ENCODE results near the gene FABP1.

FABP1 gene

GRCh38 chr2:88123975-88124917 lies 3.6 kb downstream of the FABP1 start:
- H2AFZ ChIP-seq (ENCODE audit: low read length) = no peak overlapping the region
- no peak for DNase-seq
- no peaks in the 10 kb centered on the region for H4K20me1 ChIP-seq (ENCODE audit: insufficient read depth, low read length)
- H3K9me2 ChIP-seq (replicated peaks; ENCODE audit: insufficient read depth, low read length) = no peaks in the 10 kb centered on the region
- TF ChIP-seq CTCF (IDR thresholded peaks at IDR 0.05; ENCODE audit: low read length) = no peak
- TF ChIP-seq EZH2phosphoT487 (IDR thresholded peaks at IDR 0.05; ENCODE audit: low read length) = no peak
- TF ChIP-seq EZH2 (optimal IDR thresholded peaks at IDR 0.05; ENCODE audit: low read depth, low read length) = no peak
- H3K27me3 ChIP-seq (replicated peaks; ENCODE audit: insufficient read depth, low read length) = no peaks in the 10 kb centered on the region
- H3K9ac ChIP-seq (ENCODE audit: low read length) = no peak overlapping the region
- no peak overlapping the region for H3K4me3 ChIP-seq (ENCODE audit: low read length)
- no peak overlapping the region for H3K4me2 ChIP-seq (ENCODE audit: low read depth, low read length)
- H3F3A ChIP-seq (ENCODE audit: insufficient read depth, low read length) = no peaks in the 10 kb centered on the region
- no peaks in the 10 kb centered on the region for H3K9me3 ChIP-seq (replicated peaks; ENCODE audit: insufficient read depth, low read length)
- no peak overlapping the region for H3K27ac ChIP-seq (ENCODE audit: low read length)
- H3K4me1 ChIP-seq (ENCODE audit: low read length) = no peaks in the 10 kb centered on the region
- no peaks in the 10 kb centered on the region for H3K79me2 ChIP-seq (ENCODE audit: low read length)
- H3K36me3 ChIP-seq (replicated peaks; ENCODE audit: insufficient read depth, low read length) = no peaks in the 10 kb centered on the region

- no peak for DNase-seq
- TF ChIP-seq EZH2phosphoT487 (IDR thresholded peaks at IDR 0.05; ENCODE audit: low read length) = no peak
- H3K27ac ChIP-seq (ENCODE audit: low read length) = no peak overlapping the region
- no peaks in the 10 kb centered on the region for H3K9me2 ChIP-seq (replicated peaks; ENCODE audit: insufficient read depth, low read length)
- no peak overlapping the region for H3K9ac ChIP-seq (ENCODE audit: low read length)
- H3K4me1 ChIP-seq (ENCODE audit: low read length) = no peaks in the 10 kb centered on the region
- no peaks in the 10 kb centered on the region for H3K36me3 ChIP-seq (replicated peaks; ENCODE audit: insufficient read depth, low read length)
- no peaks in the 10 kb centered on the region for H3F3A ChIP-seq (ENCODE audit: insufficient read depth, low read length)
- H2AFZ ChIP-seq (ENCODE audit: low read length) = no peak overlapping the region
- no peaks in the 10 kb centered on the region for H3K9me3 ChIP-seq (replicated peaks; ENCODE audit: insufficient read depth, low read length)
- no peaks in the 10 kb centered on the region for H3K79me2 ChIP-seq (ENCODE audit: low read length)
- no peak overlapping the region for H3K4me3 ChIP-seq (ENCODE audit: low read length)
- H3K4me2 ChIP-seq (ENCODE audit: low read depth, low read length) = no peak overlapping the region
- no peaks in the 10 kb centered on the region for H3K27me3 ChIP-seq (replicated peaks; ENCODE audit: insufficient read depth, low read length)
- H4K20me1 ChIP-seq (ENCODE audit: insufficient read depth, low read length) = no peaks in the 10 kb centered on the region
Observed at GRCh38 chr2:88123164-88123974, 4.5 kb downstream of the FABP1 start.

GRCh38 chr2:88122141-88122884 lies 5.5 kb downstream of the FABP1 start:
- no peak for DNase-seq
- Histone ChIP-seq H2AFZ (ENCODE audit: low read length) (no peak overlapping the region), H3K4me3 (ENCODE audit: low read length) (no peak overlapping the region), H3K9me3 (replicated peaks; ENCODE audit: insufficient read depth, low read length) (no peaks in the 10 kb centered on the region), H3K9me2 (replicated peaks; ENCODE audit: insufficient read depth, low read length) (no peaks in the 10 kb centered on the region), H3K27ac (ENCODE audit: low read length) (no peak overlapping the region), H3K36me3 (replicated peaks; ENCODE audit: insufficient read depth, low read length) (no peaks in the 10 kb centered on the region), H3K4me2 (ENCODE audit: low read depth, low read length) (no peak overlapping the region), H3K79me2 (ENCODE audit: low read length) (no peaks in the 10 kb centered on the region), H3K4me1 (ENCODE audit: low read length) (no peaks in the 10 kb centered on the region), H4K20me1 (ENCODE audit: insufficient read depth, low read length) (no peaks in the 10 kb centered on the region), H3K9ac (ENCODE audit: low read length) (no peak overlapping the region), H3K27me3 (replicated peaks; ENCODE audit: insufficient read depth, low read length) (no peaks in the 10 kb centered on the region), H3F3A (ENCODE audit: insufficient read depth, low read length) (no peaks in the 10 kb centered on the region)
- TF ChIP-seq CTCF (IDR thresholded peaks at IDR 0.05; ENCODE audit: low read length) (no peak), EZH2phosphoT487 (IDR thresholded peaks at IDR 0.05; ENCODE audit: low read length) (no peak), EZH2 (optimal IDR thresholded peaks at IDR 0.05; ENCODE audit: low read depth, low read length) (no peak)

All from MM.1S (cell line).